ENCODE measurements around the gene G6PD.
"Not testable (repeated sequence)": the region's sequence is repeated elsewhere in the genome, so short reads cannot be mapped to it uniquely, and the experiment has no call there.

The G6PD gene

DNA sequence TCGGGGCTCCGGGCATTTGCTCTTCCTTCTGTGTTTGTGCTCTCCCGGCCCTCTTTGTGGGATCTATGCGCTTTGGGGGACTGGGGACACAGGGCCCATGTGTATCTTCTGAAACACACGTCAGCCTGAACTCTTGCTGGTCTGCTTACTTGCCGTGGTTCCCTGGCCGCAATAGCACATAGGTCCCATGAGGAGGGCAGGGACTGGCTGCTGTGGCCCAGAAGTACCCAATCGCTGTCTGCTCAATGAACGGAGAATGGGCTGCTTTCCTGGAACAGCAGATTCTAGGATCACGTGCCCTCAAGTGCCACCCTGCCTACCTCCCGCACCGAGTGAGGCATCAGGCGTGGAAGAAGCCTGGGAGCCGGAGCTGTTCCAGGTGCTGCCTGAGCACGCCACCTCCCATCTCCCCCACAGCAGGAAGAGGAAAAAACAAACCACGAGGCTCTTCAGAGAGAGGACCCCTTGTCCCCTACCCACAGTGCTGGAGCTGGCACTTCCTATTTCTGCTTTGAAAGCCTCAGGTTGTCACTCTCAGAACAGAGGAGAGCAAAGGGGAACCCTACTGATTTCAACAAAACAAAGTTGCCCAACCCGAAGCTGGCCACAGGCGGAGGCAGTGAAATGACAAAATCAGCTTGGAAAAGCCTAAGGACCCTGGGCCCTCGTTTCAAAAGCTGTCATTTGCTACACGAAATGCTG, 3.8 kb downstream of the G6PD start:
- DNase-seq, result no peak

GRCh38 chrX:154541896-154542722, 4.5 kb downstream of the G6PD start:
- DNase-seq, result no peak

DNA sequence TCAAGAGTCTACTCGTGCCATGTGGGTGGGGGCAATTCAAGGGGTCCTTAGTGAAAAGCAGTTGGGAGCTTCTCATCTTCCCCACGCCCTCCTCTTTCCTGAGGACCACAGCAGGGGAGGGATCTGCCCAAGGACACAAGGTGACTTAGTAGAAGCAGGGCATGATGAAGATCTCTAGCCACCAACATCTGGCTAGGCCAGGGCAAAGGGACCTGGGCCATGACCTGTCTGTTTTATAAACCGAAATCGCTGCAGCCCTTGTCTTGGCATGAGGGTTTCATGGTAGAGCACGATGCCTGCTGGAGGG, 5.1 kb downstream of the G6PD start:
- DNase-seq, result no peak

DNA sequence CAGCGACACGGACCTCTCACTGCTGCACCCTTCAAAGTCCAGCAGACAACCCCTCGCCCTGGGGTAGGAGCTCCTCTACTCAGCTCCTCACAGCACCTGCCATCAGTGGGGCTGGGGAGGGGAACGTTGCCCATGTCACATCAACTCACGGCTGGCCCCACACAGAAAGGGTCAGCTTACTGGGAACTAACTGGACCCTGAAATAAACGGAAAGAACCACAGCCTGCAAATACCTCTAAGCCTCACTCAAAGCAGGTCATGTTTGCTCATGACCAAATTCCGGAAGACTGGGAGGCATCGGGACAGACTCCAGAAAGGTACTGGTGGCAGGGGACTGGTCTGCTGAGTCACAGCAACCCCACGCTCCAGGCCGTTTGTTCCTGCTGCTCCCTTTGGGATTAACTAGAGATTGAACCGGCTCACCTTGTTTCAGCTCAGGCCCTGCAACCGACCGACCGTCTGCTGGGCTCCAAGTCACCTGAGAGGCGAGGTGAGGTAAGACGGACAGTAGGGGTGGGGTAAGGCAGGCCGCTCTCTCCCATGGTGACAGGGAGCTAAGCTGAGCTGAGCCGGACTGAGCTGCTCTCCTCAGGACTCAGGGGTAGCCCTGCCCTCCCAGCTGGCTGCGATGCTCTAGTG, 5.6 kb downstream of the G6PD start:
- DNase-seq, result no peak

- DNase-seq, result not testable (repeated sequence)
Measured at GRCh38 chrX:154540365-154540764, 6.3 kb downstream of the G6PD start.

DNA sequence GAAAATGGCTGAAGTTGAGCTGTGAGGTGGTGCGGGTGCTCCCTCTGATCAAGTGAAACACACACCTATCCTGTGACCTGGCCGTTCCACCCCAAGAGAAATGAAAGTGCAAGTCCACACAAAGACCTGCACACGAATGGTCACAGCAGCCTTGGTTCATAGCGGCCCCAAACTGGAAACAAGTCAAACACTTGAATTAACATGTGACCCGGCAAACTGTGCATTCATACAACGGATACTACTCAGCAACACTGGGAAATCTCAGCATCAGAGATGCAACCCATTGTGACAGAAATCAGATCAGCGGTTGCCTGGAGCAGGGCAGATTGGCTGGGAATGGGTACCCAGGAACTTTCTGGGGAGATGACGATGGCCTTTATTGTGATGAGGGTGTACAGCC, 7.6 kb downstream of the G6PD start:
- DNase-seq, result no peak

- DNase-seq, result no peak
Measured at GRCh38 chrX:154535892-154536291, 10.8 kb downstream of the G6PD start.

- peak; percentile 50 for DNase-seq
Measured at GRCh38 chrX:154534526-154535322, 11.9 kb downstream of the G6PD start.

GRCh38 chrX:154532690-154533089, 14.0 kb downstream of the G6PD start:
- no peak for DNase-seq

- no peak for DNase-seq
Measured at GRCh38 chrX:154531626-154532025, 15.0 kb downstream of the G6PD start.

DNA sequence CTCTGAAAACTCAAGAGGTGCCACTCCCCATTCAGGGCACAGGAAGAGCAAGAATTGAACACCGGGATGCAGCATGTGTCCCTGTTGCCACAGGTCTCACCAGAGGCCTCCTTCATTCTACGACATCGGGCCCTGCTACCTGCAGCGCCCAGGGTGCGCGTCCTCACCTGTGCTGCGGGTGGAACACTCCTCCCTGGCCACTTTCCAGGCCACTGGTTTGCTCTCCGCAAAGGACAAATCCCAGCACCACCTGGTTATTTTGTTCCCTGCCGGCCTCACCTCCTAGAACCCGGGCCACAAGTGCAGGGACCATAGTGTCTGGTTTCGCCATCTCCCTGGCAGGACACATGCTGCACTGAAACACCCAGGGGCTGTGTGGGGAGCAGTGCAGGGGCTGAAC, 16.4 kb downstream of the G6PD start:
- no peak for DNase-seq

GRCh38 chrX:154529206-154529612, 17.4 kb downstream of the G6PD start:
- DNase-seq, result no peak

DNA sequence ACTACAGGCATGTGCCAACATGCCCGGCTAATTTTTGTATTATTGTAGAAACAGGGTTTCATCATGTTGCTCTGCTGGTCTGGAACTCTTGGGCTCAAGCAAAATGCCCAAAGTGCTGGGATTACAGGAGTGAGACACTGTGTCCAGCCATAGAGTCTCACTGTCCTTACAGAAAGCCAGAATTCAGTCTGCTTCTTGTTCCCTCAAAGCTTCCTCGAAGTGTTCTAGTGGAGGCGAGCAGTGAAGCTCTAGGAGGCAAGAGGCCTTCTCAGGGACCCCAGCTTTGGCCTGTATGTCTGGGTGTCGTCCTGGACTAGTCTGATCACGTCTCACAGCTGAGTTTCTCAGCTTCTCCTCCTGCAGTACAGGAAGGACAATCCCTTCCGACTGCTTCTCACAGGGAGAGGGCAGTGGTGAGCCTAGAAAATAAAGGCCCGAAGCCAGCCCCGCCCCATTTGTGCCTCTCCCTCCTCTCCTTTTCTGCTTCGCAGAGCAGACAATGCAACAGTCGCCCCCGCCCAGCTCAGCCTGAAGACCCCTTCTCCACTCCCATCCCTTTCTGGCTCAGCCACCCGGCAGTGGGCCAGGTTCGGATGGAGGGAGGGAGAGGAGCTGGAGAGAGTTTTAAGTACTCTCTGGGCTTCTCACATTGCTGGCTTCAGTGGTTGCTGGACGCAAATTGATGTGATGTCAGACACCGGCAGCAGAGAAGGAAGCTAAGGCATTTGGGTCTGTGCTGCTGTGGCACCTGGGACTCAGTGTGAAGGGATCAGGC, 19.6 kb downstream of the G6PD start:
- DNase-seq, result peak; percentile 74

DNA sequence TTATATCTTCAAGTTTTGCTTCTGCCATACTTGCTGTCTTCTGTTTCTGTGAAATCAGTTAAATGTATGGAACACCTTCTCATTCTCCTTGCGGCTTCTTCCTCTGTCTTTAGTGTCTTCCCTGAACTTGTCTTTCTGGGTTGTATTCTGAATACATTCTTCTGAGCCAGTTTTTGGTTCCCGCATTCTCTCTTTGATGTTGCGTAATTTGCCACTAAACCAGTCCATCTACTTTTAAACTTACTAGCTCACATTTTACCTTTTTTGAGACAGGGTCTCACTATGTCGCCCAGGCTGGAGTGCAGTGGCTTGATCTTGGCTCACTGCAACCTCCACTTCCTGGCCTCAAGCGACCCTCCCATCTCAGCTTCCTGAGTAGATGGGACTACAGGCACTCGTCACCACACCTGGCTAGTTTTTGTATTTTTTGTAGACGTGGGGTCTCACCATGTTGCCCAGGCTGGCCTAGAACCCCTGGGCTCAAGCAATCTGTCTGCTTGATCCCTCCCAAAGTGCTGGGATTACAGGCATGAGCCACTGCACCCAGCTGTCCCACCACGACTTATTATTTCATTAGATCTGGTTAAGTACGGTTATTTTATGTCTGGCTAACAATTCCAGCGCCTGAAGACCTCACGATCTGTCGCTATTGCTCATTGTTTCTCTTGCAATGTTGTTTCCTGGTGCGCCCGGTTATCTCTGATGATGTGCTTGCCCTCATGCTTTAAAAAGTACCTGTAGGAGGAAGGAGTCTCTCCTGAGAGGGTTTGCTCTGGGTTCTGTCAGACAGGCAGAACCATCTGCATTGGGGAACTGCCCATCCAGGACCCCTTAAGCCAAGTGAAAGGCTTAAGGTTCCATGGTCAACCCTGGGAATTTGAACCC, 20.8 kb downstream of the G6PD start:
- DNase-seq, result no peak

DNA sequence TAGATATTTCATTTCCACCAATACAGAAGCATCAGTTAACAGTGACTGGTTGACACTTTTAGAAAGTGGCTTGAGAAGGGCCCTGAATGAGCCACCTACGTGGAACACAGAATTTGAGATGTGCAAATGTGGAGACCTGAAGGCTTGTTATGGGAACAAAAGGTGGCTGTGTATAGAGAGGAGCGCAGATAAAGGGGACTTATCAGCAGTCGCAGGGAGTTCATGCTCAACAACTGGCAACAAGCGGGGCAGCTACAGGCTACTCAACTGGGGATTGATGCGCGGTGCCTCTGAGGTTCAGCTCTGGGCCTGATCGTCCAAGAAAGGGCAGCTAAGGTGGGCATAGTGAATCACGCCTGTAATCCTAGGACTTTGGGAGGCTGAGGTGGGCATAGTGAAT, 27.3 kb downstream of the G6PD start:
- DNase-seq, result no peak

DNA sequence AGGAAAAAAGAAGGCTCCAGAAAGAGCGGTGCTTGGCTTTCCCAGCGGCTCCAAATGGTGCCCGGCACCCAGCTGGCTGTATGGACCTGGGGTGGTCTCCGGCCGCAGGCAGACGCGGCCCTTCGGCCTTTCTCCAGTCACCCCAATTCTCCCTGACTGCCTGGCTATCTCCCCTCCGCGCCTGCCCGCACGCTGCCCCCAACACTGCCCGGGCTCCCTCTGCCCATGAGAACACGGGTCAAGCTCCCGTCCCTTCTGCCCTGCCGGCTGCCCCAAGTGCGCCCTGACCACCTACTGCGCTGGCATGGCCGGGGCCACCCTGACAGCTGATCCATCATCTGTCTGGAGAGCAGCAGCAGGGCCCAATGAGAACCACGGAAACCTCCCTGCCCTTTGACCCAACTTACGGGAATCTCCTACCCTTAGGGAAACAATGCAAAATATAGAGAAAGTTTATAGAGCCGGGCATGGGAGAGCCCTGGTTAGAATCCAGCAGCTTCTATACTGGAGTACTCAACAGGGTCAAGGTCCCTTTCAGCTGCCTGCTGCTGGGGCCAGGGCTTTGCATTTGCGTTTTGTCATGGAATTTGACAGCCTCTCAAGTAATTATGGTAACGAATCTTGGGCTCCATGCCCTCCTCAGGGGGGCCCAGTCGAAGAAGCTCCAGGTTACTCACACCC, 29.4 kb downstream of the G6PD start:
- DNase-seq, result no peak

DNA sequence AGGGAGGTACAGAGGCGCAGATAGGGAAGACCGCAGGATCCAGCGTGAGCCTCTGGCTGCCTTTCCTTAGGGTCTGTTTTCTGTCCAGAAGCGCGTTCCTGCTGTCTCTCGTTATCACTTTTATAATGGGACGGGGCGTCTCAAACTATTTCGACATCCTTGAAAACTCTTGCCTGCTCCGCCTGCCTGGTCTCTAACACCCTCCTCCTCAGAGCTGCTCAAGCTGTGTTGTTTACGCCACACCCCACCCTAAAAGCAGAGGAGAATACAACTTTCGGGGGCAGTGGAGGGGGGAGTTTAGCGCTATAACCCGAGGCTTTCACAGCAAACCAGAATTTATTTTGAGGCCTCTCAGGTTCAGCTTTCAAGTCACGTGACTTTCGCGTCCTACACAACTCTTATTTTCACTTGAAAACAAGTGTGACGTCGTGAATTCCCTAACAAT, 30.0 kb downstream of the G6PD start:
- DNase-seq, result no peak

GRCh38 chrX:154515966-154516655, 30.5 kb downstream of the G6PD start, which contains the start of gene FAM3A:
Gene FAM3A (minus strand): TSS chrX:154516232. CDS start chrX:154515772, 460 bp downstream.
- peak; percentile 76 for DNase-seq

DNA sequence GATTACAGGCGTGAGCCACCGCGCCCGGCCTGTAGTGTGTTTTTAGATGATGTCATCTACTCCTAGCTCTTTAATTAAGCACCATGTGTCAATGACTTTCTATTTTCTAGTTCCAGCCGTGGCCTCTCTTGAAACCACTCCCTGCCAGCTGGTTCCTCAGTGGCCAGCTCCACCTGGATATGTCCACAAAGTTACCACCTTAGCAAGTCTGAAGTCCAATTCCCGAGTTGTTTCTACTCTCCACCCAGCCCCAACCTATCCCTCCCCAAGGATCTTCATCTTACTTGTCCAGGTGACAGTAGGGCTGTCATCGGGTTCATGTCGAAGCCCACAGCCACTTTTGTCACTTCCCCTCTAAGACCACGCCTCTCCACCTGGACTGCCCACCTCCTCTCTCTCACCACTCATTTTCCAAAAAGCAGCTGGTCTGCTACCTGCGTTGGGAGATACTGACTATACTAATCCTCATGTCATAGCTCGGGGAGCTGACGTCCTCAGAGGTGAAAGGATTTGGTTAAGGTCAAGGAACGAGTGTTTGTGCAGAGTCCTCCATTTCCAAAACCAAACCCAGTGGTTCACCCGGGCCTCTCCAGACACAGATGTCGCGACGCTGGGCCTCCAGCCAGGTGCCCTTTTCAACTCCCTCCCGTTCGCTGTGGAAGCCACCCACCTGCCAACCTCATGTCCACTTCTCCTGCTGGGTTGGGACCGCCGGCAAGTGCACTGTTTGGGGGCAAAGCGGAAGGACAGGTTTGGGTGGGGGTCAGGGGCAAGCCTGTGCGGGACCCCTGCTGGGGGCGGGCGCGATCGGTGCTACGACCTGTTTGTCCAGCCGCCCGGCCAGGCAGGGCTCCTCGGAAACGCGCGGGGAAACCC, 31.3 kb downstream of the G6PD start:
- peak; percentile 24 for DNase-seq
